ENCODE results near the gene JMY.

The JMY gene

DNA sequence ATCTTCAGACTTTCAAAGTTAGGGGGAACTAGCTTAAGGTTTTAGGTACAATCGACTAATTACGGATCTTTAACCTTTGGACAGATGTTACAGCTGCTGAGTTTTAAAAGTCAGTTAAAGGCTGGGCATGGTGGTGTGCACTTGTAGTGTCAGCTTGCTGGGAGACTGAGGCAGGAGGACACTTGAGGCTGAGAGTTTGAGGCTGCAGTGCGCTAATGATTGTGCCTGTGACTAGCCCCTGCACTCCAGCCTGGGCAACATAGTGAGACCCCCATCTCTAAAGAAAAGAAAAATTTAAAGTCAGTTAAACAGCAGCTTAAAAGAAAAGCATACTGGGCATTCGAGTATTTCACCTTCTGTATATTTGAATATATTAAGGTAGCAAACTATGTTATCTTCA lies 51.4 kb downstream of the JMY start:
- TF ChIP-seq, protein P1, sequence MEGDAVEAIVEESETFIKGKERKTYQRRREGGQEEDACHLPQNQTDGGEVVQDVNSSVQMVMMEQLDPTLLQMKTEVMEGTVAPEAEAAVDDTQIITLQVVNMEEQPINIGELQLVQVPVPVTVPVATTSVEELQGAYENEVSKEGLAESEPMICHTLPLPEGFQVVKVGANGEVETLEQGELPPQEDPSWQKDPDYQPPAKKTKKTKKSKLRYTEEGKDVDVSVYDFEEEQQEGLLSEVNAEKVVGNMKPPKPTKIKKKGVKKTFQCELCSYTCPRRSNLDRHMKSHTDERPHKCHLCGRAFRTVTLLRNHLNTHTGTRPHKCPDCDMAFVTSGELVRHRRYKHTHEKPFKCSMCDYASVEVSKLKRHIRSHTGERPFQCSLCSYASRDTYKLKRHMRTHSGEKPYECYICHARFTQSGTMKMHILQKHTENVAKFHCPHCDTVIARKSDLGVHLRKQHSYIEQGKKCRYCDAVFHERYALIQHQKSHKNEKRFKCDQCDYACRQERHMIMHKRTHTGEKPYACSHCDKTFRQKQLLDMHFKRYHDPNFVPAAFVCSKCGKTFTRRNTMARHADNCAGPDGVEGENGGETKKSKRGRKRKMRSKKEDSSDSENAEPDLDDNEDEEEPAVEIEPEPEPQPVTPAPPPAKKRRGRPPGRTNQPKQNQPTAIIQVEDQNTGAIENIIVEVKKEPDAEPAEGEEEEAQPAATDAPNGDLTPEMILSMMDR (IDR thresholded peaks at IDR 0.05; ENCODE audit: low read depth, low read length, missing control alignments) = no peak
- DNase-seq (ENCODE audit: low read depth) = no peak
- H3K4me3 ChIP-seq (ENCODE audit: low read depth, low read length) = no peak overlapping the region

DNA sequence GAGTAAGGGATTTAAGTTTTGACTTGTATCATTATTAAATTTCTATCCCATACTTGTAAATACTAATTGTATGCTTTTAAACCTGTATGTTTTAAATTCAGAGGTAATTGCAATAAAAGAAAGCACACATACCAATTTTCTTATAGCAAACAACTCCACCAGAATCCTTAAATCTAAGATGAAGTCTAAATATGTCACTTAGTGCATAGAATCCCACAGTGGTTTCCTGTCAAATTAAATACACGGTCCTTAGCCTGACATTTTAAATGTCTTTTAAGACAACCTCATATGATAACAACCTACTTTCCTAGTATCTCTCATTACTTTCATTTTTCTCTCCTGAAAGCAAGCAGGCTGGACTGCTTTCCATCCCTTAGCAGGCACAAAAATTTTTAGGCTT lies 52.0 kb downstream of the JMY start:
- DNase-seq (ENCODE audit: low read depth) = no peak
- no peak overlapping the region for H3K4me3 ChIP-seq (ENCODE audit: low read depth, low read length)
- TF ChIP-seq, protein P1 (IDR thresholded peaks at IDR 0.05; ENCODE audit: low read depth, low read length, missing control alignments) = no peak

DNA sequence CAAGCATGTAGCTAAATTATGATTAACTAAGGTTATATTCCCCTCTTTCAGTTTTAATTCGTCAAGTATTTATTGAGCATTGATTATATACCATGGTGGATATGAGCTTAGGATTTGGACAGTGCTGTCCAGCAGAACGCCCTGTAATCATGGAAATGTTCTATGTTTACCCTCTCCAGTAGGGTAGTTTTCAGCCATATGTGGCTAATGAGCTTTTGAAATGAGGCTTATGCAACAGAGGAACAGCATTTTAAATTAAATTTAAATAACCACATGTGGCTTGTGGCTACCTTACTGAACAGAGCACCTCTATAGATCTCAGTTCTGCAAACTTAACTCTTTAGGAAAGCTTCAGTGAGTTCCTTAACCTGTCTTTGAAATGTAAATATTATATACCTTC lies 59.1 kb downstream of the JMY start:
- TF ChIP-seq, protein P1 (IDR thresholded peaks at IDR 0.05; ENCODE audit: low read depth, low read length, missing control alignments) = no peak
- no peak for DNase-seq (ENCODE audit: low read depth)

DNA sequence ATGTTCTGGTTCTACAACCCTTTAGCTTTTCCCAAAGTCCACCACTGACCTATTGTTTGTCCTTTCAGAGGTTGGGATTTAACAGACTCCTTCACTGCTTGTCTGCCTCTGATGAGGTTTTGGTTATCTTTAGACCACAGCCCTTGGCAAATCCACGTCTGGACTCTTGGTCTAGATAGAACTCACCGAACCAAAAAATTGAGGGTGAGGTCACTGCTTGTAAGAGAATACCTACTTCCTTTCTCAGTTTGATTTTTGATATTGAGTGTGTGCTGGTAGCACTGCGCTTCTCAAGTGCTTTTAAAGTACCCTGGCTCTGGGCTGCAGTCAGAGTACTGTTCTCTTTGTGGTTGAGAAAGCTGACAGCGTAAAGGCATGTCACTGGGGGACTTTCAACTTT lies 61.7 kb downstream of the JMY start:
- DNase-seq (ENCODE audit: low read depth) = no peak
- no peak overlapping the region for H3K4me3 ChIP-seq (ENCODE audit: low read depth, low read length)
- TF ChIP-seq, protein P1 (IDR thresholded peaks at IDR 0.05; ENCODE audit: low read depth, low read length, missing control alignments) = no peak

More for the DNA sequence above, 59.1 kb downstream of the JMY start:
- no peak overlapping the region for H3K4me3 ChIP-seq (ENCODE audit: low read depth, low read length)

DNA sequence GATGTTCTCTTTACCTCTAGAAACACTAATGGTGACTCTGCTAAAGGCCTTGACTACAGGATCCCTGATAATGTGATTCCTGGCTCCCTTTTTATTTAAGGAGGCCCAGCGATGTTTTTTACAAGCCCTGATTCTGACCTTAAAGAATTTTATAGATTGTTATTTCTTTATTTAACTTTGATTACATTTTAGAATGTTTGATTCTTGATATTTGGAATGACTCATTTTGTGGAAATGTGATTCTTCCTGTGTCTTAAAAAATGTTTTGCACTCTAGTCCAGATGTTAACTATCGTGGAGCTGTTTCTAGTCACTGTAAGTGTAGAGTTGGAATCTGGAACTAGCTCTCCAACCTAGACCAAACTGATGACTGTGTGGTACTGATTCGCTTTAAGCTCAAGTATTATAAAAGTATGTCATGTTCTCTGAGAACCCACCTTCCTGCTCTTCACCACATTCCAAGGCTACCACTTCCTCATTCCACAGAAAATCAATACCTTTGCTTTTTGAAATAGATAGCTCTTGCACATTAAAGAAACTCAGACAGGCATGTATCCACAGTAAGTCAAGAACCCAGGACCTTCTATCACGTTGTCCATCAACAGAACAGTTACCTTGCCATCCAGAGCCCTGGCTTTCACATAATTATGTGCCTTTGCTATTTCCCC lies 65.2 kb downstream of the JMY start:
- no peak overlapping the region for H3K4me3 ChIP-seq (ENCODE audit: low read depth, low read length)
- TF ChIP-seq, protein P1 (IDR thresholded peaks at IDR 0.05; ENCODE audit: low read depth, low read length, missing control alignments) = no peak

DNA sequence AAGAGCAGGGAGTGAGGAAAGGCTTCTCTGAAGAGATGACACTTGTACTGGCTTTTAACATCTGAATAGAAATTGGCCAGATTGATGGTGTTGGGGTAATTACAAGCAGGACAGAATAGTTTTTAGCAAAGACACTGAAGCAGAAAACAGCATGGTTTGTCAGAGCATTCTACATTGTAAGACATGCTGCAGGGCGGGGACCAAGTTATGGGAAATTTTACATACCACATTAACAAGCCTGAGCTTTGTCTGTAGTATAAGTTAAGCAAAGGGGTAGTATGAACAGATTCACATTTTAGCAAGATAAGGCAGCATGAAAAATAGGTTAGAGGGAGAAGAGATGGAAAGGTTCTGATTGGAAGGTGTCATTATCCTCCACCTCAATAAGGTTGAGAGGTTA lies 66.5 kb downstream of the JMY start:
- no peak overlapping the region for H3K4me3 ChIP-seq (ENCODE audit: low read depth, low read length)
- TF ChIP-seq, protein P1 (IDR thresholded peaks at IDR 0.05; ENCODE audit: low read depth, low read length, missing control alignments) = no peak
- no peak for DNase-seq (ENCODE audit: low read depth)

More for the DNA sequence above, 65.2 kb downstream of the JMY start:
- DNase-seq (ENCODE audit: low read depth) = no peak

DNA sequence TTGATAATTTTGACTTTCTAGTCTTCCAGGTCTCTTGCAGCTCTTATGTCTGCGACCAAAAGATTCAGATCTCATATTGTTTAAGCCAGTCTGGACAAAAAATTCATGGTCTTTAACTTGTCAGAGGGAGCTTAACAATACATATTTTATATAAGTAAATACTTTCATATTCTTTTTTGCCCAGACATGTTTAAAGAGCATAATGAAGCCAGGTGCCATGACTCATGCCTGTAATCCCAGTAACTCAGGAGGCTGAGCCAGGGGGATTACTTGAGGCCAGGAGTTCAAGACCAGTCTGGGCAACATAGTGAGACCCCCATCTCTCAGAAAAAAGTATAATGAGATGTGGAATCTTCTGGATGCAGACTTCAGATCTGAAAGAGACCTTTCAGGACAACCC lies 69.8 kb downstream of the JMY start:
- no peak for DNase-seq (ENCODE audit: low read depth)
- TF ChIP-seq, protein P1 (IDR thresholded peaks at IDR 0.05; ENCODE audit: low read depth, low read length, missing control alignments) = no peak
- no peak overlapping the region for H3K4me3 ChIP-seq (ENCODE audit: low read depth, low read length)

Measured in GM12864 (cell line).